Measurements from ENCODE around the gene C11orf21. TPM values are rescaled to one million over a fixed set of nuclear protein-coding genes. Genes with fewer than 3 reads are reported as not detected.
A peak's percentile ranks its signal among the peaks of the same experiment; 100 is the strongest.

Gene C11orf21
- total RNA-seq, 1 donor from 2014 or later, result 0.16 TPM

DNA sequence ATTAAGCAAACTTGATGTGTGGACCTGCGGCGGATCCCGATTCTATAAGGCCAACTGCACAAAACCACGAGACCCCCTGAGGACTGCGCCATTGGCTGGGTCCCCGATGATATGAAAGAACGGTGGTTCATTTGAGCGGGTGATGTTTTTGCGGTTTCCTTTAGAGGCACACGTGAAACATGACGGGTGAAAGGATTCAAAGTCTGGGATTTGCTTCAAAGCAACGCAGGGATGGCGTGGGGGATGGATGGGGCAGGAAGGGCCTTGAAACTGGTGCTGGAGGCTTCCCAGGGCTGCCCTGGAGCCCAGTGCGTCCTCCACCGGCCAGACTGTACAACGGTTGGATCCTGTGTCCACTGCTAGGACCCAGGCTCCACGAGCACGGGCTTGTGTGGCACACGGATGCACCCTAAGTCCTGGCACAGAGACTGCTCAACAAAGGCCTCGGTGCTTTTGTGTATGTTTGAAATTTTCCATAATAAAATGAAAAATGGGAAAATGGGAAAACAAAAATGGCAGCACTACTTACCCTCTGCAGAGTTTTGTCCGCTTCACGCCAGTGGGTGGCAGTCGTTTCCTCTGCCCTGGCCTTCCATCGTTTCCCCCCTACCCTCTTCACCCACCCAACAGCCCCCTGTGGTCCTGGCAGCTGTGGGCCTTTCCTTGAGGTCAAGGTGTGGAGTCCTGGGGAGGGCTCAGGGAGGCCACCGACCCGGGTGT, 35.0 kb downstream of the C11orf21 start:
- H3K27me3 Mint-ChIP-seq (ENCODE audit: unreplicated experiment), result peaks cover 37% of the 10 kb centered on the region
- no peak for DNase-seq (ENCODE audit: extremely low spot score, unreplicated experiment)
- H3K27ac Mint-ChIP-seq (ENCODE audit: unreplicated experiment), result no peak overlapping the region
- H3K4me1 Mint-ChIP-seq (ENCODE audit: unreplicated experiment), result peaks cover 3% of the 10 kb centered on the region
- no peak overlapping the region for H3K4me3 Mint-ChIP-seq (ENCODE audit: unreplicated experiment)
- no peaks in the 10 kb centered on the region for H3K9me3 Mint-ChIP-seq (ENCODE audit: unreplicated experiment)
- H3K36me3 Mint-ChIP-seq (ENCODE audit: unreplicated experiment), result no peaks in the 10 kb centered on the region
- TF ChIP-seq, protein P1, sequence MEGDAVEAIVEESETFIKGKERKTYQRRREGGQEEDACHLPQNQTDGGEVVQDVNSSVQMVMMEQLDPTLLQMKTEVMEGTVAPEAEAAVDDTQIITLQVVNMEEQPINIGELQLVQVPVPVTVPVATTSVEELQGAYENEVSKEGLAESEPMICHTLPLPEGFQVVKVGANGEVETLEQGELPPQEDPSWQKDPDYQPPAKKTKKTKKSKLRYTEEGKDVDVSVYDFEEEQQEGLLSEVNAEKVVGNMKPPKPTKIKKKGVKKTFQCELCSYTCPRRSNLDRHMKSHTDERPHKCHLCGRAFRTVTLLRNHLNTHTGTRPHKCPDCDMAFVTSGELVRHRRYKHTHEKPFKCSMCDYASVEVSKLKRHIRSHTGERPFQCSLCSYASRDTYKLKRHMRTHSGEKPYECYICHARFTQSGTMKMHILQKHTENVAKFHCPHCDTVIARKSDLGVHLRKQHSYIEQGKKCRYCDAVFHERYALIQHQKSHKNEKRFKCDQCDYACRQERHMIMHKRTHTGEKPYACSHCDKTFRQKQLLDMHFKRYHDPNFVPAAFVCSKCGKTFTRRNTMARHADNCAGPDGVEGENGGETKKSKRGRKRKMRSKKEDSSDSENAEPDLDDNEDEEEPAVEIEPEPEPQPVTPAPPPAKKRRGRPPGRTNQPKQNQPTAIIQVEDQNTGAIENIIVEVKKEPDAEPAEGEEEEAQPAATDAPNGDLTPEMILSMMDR (IDR thresholded peaks at IDR 0.05), result no peak

DNA sequence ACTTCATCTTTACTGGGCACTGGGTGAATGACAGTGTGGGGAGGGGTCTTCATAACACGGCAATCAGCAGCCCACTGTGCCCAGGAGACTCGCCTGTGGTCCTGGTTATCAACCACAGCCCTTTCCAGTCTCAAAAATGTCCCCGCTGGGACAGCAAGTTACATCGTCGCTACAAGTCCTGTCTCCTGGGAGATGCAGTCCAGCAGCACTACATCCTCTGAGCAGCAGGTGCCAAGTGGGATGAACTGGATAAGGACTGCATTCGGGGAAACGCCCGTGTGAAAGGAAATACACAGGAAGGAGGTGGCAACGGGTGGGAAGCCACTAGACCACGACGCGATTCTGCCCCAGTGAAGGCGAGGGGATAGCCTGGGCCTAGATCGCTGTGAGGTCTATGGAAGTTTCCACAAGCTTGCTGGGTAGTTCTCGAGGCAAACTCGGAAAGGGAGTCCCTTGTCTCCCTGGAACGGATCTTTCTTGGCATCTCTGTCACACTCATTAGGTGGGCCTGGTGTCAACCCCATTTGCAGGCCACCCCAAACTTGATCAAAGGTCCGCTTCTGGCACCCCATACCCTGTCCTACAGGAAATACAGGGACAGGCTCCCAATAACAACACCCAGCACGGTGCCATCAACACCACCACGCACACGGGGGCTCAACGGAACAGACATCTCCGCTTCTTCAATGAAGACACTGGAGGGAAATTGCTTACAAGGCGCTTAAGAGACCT, 35.7 kb downstream of the C11orf21 start:
- Mint-ChIP-seq H3K27ac (ENCODE audit: unreplicated experiment) (no peak overlapping the region), H3K36me3 (ENCODE audit: unreplicated experiment) (no peaks in the 10 kb centered on the region), H3K27me3 (ENCODE audit: unreplicated experiment) (peaks cover 35% of the 10 kb centered on the region), H3K4me1 (ENCODE audit: unreplicated experiment) (peaks cover 3% of the 10 kb centered on the region), H3K9me3 (ENCODE audit: unreplicated experiment) (no peaks in the 10 kb centered on the region), H3K4me3 (ENCODE audit: unreplicated experiment) (no peak overlapping the region)
- DNase-seq (ENCODE audit: extremely low spot score, unreplicated experiment), result peak; percentile 57
- TF ChIP-seq, protein P1 (IDR thresholded peaks at IDR 0.05), result no peak

DNA sequence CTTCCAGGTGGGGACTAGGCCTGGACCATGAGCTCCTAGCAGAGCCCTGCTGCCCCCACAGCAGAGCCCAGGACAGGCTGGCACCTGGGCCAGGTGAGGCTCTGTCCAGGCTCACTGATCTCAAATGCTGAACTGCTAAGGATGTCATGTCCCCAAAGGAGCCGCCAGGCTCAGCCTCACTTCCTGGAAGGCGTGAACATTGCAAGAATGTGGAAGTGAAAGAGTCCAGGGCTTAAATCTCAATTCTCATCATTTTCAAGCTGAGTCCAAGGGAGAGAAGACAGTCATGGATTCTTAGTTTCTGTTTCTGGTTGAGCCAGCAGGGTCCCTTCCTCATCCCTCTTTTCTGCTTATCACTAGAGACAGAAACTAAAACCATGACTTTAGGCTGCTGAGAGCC, 36.3 kb downstream of the C11orf21 start:
- TF ChIP-seq, protein P1 (IDR thresholded peaks at IDR 0.05), result no peak
- Mint-ChIP-seq H3K4me1 (ENCODE audit: unreplicated experiment) (peaks cover 3% of the 10 kb centered on the region), H3K9me3 (ENCODE audit: unreplicated experiment) (no peaks in the 10 kb centered on the region), H3K36me3 (ENCODE audit: unreplicated experiment) (no peaks in the 10 kb centered on the region), H3K27ac (ENCODE audit: unreplicated experiment) (no peak overlapping the region), H3K27me3 (ENCODE audit: unreplicated experiment) (peaks cover 33% of the 10 kb centered on the region), H3K4me3 (ENCODE audit: unreplicated experiment) (no peak overlapping the region)
- no peak for DNase-seq (ENCODE audit: extremely low spot score, unreplicated experiment)

- Mint-ChIP-seq H3K4me1 (ENCODE audit: unreplicated experiment) (peaks cover 3% of the 10 kb centered on the region), H3K9me3 (ENCODE audit: unreplicated experiment) (no peaks in the 10 kb centered on the region), H3K27me3 (ENCODE audit: unreplicated experiment) (peaks cover 32% of the 10 kb centered on the region), H3K27ac (ENCODE audit: unreplicated experiment) (no peak overlapping the region), H3K4me3 (ENCODE audit: unreplicated experiment) (no peak overlapping the region), H3K36me3 (ENCODE audit: unreplicated experiment) (no peaks in the 10 kb centered on the region)
- TF ChIP-seq, protein P1 (IDR thresholded peaks at IDR 0.05), result no peak
- no peak for DNase-seq (ENCODE audit: extremely low spot score, unreplicated experiment)
These were observed 37.2 kb downstream of the C11orf21 start for GRCh38 chr11:2264366-2265053.

Measured in osteocyte (in vitro differentiated cells).